OCI-M1 (cell line): ENCODE measurements around the gene NFU1.
"Not testable (repeated sequence)": the region's sequence is repeated elsewhere in the genome, so short reads cannot be mapped to it uniquely, and the experiment has no call there.

Experiments used
- DNase-seq: peaks from one replicate; lab custom pipeline; 2025; lab: John Stamatoyannopoulos, UW

The NFU1 gene

GRCh38 chr2:69450735-69451416 is 13.6 kb upstream of the NFU1 start:
- no peak for DNase-seq

GRCh38 chr2:69449906-69450305 is 12.7 kb upstream of the NFU1 start:
- no peak for DNase-seq

GRCh38 chr2:69443673-69444072 is 6.4 kb upstream of the NFU1 start:
- DNase-seq, result not testable (repeated sequence)

- peak; percentile 10 for DNase-seq
Measured at GRCh38 chr2:69439499-69439898, 2.3 kb upstream of the NFU1 start.

- DNase-seq, result no peak
Measured at GRCh38 chr2:69438580-69438979, 1.3 kb upstream of the NFU1 start.

GRCh38 chr2:69437751-69438154 is 518 bp upstream of the NFU1 start:
- DNase-seq, result no peak

GRCh38 chr2:69436596-69436937 is 668 bp downstream of the NFU1 start:
- DNase-seq, result no peak

- DNase-seq, result no peak
Measured at GRCh38 chr2:69434753-69435152, 2.5 kb downstream of the NFU1 start.

- no peak for DNase-seq
Measured at GRCh38 chr2:69429491-69430183, 7.6 kb downstream of the NFU1 start.

GRCh38 chr2:69428981-69429380 is 8.3 kb downstream of the NFU1 start:
- DNase-seq, result no peak

GRCh38 chr2:69424419-69424818 is 12.8 kb downstream of the NFU1 start:
- no peak for DNase-seq

- peak; percentile 12 for DNase-seq
Measured at GRCh38 chr2:69422198-69422597, 15.0 kb downstream of the NFU1 start.

- DNase-seq, result not testable (repeated sequence)
Measured at GRCh38 chr2:69419111-69419510, 18.1 kb downstream of the NFU1 start.

GRCh38 chr2:69416147-69416546 is 21.1 kb downstream of the NFU1 start:
- DNase-seq, result no peak

- DNase-seq, result no peak
Measured at GRCh38 chr2:69411120-69411519, 26.1 kb downstream of the NFU1 start.

GRCh38 chr2:69405306-69405705 is 31.9 kb downstream of the NFU1 start:
- DNase-seq, result no peak

GRCh38 chr2:69400121-69400520 is 37.1 kb downstream of the NFU1 start:
- DNase-seq, result no peak

- DNase-seq, result no peak
Measured at GRCh38 chr2:69397234-69397633, 40.0 kb downstream of the NFU1 start.

- no peak for DNase-seq
Measured at GRCh38 chr2:69395866-69396265, 41.4 kb downstream of the NFU1 start.

GRCh38 chr2:69393963-69394362 is 43.3 kb downstream of the NFU1 start:
- no peak for DNase-seq

- peak; percentile 59 for DNase-seq
Measured at GRCh38 chr2:69390471-69390870, 46.8 kb downstream of the NFU1 start.

GRCh38 chr2:69390001-69390400 is 47.2 kb downstream of the NFU1 start:
- no peak for DNase-seq

- DNase-seq, result no peak
Measured at GRCh38 chr2:69389271-69389670, 48.0 kb downstream of the NFU1 start.
